Cardiac fibroblast (primary cell): ENCODE data around the gene ZSCAN21.

Source experiments
- DNase-seq, 2 donors: peaks; one replicate each; pipeline versions ENCODE4 v3.0.0 to v3.0.0-alpha.2; 2010; ENCODE audit warnings: low read depth in 2 of 2
- H3K4me3 ChIP-seq, 2 donors: replicated peaks in 1 of 2; 1 replicate in 1 of 2; 2 replicates in 1 of 2; pipeline ENCODE4 v1.5.1; 2011; ENCODE audit warnings: low read depth in 2 of 2, low read length in 2 of 2, mild to moderate bottlenecking in 2 of 2, moderate library complexity in 1 of 2
- CTCF ChIP-seq: IDR thresholded peaks from one replicate; pipeline ENCODE4 v1.5.1; 2011; ENCODE audit warnings: low read depth, mild to moderate bottlenecking, low read length, inconsistent platforms

The ZSCAN21 gene

GRCh38 chr7:100090527-100091410, 41.2 kb downstream of the ZSCAN21 start:
- H3K4me3 ChIP-seq, result no peak overlapping the region
- DNase-seq, result no peak
- TF ChIP-seq CTCF, result no peak

- TF ChIP-seq CTCF, result peak; percentile 18
- DNase-seq, result no peak
- no peak overlapping the region for H3K4me3 ChIP-seq
Observed at GRCh38 chr7:100091411-100092181, 42.0 kb downstream of the ZSCAN21 start.

GRCh38 chr7:100093054-100093453, 43.5 kb downstream of the ZSCAN21 start:
- no peak overlapping the region for H3K4me3 ChIP-seq
- no peak for TF ChIP-seq CTCF
- DNase-seq, result no peak

GRCh38 chr7:100093498-100093897, 43.9 kb downstream of the ZSCAN21 start:
- H3K4me3 ChIP-seq, result no peak overlapping the region
- TF ChIP-seq CTCF, result no peak
- no peak for DNase-seq

- TF ChIP-seq CTCF, result no peak
- no peak overlapping the region for H3K4me3 ChIP-seq
- no peak for DNase-seq
Observed at GRCh38 chr7:100093925-100094486, 44.4 kb downstream of the ZSCAN21 start.

GRCh38 chr7:100095289-100095688, 45.7 kb downstream of the ZSCAN21 start:
- no peak for TF ChIP-seq CTCF
- no peak overlapping the region for H3K4me3 ChIP-seq
- DNase-seq, result no peak
